ENCODE data around the gene TSTD1.

TSTD1 gene

DNA sequence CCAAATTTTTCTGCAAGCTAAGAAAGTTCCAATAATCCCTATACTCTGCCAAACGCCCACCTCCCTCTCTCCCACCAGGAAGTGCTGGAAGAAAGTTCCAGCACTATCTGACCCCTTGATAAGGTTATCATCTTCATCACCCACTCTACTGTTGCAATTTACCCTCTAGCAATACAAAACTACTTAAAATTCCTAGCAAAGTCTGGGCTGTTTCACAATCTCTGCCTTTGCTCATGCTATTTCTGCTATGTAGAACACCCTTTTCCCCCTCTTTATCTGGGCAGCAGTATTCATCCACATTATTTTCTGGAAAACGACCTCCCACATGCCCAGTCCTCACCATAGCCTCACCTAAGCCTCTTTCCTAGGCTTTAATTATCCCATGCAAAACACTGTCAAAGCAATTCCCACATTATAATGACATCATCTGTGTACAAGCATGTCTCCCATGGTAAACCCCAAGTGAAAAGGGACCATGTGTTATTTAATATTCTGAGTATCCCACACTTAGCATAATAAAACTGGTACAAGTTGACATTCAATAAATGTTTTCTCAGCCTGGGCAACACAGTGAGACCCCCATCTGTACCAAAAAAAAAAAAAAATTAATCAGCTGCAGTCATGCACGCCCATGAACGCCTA is 29.8 kb downstream of the TSTD1 start:
- DNase-seq (ENCODE audit: low read depth, low spot score): no peak
- ChIA-PET POLR2A (no interaction called here), CTCF (interaction anchor here (0.6 kb wide), 1 partner anchor 11 kb away, joined by 3 read pairs; no protein-coding TSS in a partner anchor)
- TF ChIP-seq, protein P1, sequence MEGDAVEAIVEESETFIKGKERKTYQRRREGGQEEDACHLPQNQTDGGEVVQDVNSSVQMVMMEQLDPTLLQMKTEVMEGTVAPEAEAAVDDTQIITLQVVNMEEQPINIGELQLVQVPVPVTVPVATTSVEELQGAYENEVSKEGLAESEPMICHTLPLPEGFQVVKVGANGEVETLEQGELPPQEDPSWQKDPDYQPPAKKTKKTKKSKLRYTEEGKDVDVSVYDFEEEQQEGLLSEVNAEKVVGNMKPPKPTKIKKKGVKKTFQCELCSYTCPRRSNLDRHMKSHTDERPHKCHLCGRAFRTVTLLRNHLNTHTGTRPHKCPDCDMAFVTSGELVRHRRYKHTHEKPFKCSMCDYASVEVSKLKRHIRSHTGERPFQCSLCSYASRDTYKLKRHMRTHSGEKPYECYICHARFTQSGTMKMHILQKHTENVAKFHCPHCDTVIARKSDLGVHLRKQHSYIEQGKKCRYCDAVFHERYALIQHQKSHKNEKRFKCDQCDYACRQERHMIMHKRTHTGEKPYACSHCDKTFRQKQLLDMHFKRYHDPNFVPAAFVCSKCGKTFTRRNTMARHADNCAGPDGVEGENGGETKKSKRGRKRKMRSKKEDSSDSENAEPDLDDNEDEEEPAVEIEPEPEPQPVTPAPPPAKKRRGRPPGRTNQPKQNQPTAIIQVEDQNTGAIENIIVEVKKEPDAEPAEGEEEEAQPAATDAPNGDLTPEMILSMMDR (IDR thresholded peaks at IDR 0.05; ENCODE audit: insufficient read depth, low read length, missing control alignments): no peak
- no peak overlapping the region for H3K4me3 ChIP-seq (ENCODE audit: low read depth, low read length)

DNA sequence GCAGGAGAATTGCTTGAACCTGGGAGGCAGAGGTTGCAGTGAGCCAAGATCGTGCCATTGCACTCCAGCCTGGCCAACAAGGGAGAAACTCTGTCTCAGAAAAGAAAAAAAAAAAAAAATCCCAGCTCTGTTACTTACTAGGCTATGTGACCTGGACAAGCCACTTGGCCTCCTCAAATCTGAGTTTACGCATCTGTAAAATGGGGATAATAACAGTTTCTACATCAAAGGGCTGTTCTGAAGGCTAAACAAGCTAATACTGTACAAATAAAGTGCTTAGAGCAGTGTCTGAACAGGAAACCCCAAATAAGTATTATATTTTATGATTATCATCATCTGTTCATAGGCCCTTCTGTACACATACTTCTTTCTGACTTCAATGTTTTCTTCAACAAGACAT is 31.4 kb downstream of the TSTD1 start:
- ChIA-PET POLR2A (no interaction called here), CTCF (interaction anchor here (1.0 to 1.1 kb wide), 2 partner anchors 10 to 90 kb away, joined by 4 to 6 read pairs; no protein-coding TSS in a partner anchor)
- TF ChIP-seq, protein P1 (IDR thresholded peaks at IDR 0.05; ENCODE audit: insufficient read depth, low read length, missing control alignments): no peak
- H3K4me3 ChIP-seq (ENCODE audit: low read depth, low read length): no peak overlapping the region
- DNase-seq (ENCODE audit: low read depth, low spot score): no peak

DNA sequence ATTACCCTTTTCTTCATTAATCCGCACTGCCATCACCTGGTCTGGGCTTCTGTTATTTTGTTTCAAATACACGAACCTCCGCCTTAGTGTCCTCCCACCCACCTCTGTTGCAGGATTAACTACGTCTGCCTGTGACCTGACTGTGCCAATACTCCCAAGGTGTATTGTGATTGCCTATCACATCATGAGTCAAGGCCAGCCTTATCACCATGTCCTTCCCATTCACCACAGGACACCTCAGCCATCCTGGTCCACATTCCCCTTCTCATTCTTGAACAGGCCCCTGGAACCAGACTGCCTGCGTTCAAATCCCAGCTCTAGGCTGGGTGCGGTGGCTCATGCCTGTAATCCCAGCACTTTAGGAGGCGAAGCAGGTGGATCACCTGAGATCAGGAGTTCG is 32.2 kb downstream of the TSTD1 start:
- CTCF ChIA-PET: no interaction called here
- POLR2A ChIA-PET: no interaction called here

DNA sequence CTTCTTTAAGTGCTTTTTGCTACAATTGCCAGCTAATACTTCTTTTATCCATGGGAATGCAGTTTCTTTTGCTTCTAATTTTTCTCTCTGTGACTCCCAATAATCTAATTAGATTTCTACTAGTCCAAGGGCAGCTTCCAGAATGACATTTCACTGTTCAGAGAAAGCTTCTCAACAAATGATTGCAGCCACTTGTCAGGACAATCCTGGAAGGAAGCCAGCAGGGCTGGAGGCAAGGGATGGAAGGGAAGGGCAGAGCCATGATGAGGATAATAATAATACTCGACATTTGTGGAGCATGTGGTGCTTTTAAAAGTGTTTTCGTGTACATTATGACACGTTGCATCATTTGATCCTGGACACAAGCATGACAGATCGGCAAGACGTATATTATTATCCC is 37.2 kb downstream of the TSTD1 start:
- ChIA-PET CTCF (interaction anchor here (1.4 to 2.9 kb wide), 2 partner anchors 11 to 96 kb away, joined by 6 to 17 read pairs; partner anchors contain the start of gene KLHDC9), POLR2A (no interaction called here)
- DNase-seq (ENCODE audit: low read depth, low spot score): no peak
- H3K4me3 ChIP-seq (ENCODE audit: low read depth, low read length): no peak overlapping the region
- TF ChIP-seq, protein P1 (IDR thresholded peaks at IDR 0.05; ENCODE audit: insufficient read depth, low read length, missing control alignments): no peak

More for the DNA sequence above, 32.2 kb downstream of the TSTD1 start:
- TF ChIP-seq, protein P1 (IDR thresholded peaks at IDR 0.05; ENCODE audit: insufficient read depth, low read length, missing control alignments): no peak
- no peak for DNase-seq (ENCODE audit: low read depth, low spot score)
- no peak overlapping the region for H3K4me3 ChIP-seq (ENCODE audit: low read depth, low read length)

DNA sequence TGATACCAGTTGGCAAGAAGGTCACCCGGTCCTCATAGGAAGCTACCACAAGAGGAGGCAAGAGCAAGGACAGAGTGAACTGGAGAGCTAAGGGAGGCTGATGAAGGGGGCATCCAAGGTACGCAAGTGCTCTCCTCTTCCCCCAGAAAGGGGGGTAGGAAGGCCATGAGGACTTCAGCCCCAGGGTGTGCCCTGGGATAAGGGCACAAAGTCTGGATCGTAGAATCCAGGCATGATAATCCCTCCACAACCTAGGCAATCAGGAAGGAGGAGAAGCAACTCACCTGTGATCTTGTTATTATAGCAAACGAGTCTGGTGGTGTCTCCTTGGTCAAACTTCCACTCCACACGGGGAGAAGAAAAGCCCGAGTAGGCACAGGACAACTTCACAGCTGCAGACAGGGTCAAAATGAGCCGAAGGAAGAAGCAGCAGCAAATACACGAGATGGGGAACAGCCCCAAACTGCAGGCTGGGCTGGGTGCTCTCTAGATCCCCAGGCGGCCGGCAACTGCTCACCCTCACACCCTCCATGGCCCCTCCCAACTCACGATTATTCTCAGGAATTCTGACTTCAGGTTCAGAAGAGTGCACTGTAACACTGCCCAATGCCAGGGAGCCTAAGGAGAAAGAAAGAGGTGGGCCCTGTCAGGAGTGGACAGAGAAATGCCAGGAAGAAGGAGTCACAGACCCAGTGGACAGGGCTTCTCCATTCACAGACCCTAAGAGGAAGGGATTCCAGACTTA is 37.9 kb downstream of the TSTD1 start:
- POLR2A ChIA-PET: no interaction called here

More for the DNA sequence above, 37.9 kb downstream of the TSTD1 start:
- DNase-seq (ENCODE audit: low read depth, low spot score): no peak
- CTCF ChIA-PET: interaction anchor here (1.4 to 2.9 kb wide), 2 partner anchors 11 to 97 kb away, joined by 6 to 17 read pairs; partner anchors contain the start of gene KLHDC9
- no peak overlapping the region for H3K4me3 ChIP-seq (ENCODE audit: low read depth, low read length)
- TF ChIP-seq, protein P1 (IDR thresholded peaks at IDR 0.05; ENCODE audit: insufficient read depth, low read length, missing control alignments): no peak

All from AG04449 (cell line).